ENCODE results near the gene CHMP5.

The CHMP5 gene

DNA sequence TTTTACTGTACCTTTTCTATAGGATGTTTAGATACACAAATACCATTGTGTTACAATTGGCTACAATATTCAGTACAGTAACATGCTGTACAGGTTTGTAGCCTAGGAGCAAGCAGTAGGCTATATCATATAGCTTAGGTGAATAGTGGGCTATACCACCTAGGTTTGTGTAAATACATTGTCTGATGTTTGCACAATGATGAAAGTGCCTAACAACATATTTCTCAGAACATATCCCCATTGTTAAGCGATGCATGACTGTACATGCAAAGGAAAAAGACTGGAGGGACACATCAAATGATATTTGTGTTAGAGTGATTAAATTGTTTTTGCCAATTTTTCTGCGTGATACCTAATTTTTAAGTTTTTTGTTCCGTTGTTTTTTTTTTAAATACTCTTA lies 5.3 kb downstream of the CHMP5 start:
- H4K12ac ChIP-seq (ENCODE audit: low read depth, low read length): no peak overlapping the region
- no peak overlapping the region for H3K9ac ChIP-seq (ENCODE audit: low read length)
- H2BK5ac ChIP-seq (ENCODE audit: low read depth, low read length, poor library complexity): no peak overlapping the region
- no peak overlapping the region for H4K91ac ChIP-seq (ENCODE audit: low read depth, low read length)
- no peak overlapping the region for H3K14ac ChIP-seq (ENCODE audit: low read length)
- H3K79me2 ChIP-seq (ENCODE audit: control insufficient read depth, insufficient read depth, low read length, poor library complexity): peaks cover 2% of the 10 kb centered on the region
- peaks cover 4 to 5% of the 10 kb centered on the region in 2 experiments for H3K4me1 ChIP-seq (ENCODE audit: control insufficient read depth in 1 of 2, insufficient read depth in 2 of 2, low read length in 2 of 2)
- H3K18ac ChIP-seq (ENCODE audit: low read length): no peak overlapping the region
- no peak overlapping the region for H2AK5ac ChIP-seq (ENCODE audit: low read length)
- H2AFZ ChIP-seq (ENCODE audit: insufficient read depth, low read length, poor library complexity): no peak overlapping the region
- no peak overlapping the region for H3K23ac ChIP-seq (ENCODE audit: low read length)
- WGBS (ENCODE audit: extremely low coverage, insufficient coverage, insufficient read length): no CpG with 5 or more reads among the region's 3 CpGs
- no peak overlapping the region for H3K27ac ChIP-seq (ENCODE audit: low read depth, low read length)
- H3K9me3 ChIP-seq (ENCODE audit: insufficient read depth, low read depth, low read length): peaks cover 1% of the 10 kb centered on the region
- H2BK120ac ChIP-seq (ENCODE audit: insufficient read depth, low read length, poor library complexity): no peak overlapping the region
- H3K4me2 ChIP-seq (ENCODE audit: low read length): no peak overlapping the region
- no peak overlapping the region for H2BK12ac ChIP-seq (ENCODE audit: low read length)
- H3K4me3 ChIP-seq (ENCODE audit: low read depth, low read length): no peak overlapping the region
- no peak overlapping the region for H4K8ac ChIP-seq (ENCODE audit: low read depth, low read length)
- DNase-seq: no peak
- H3K79me1 ChIP-seq (ENCODE audit: low read length): peaks cover 2% of the 10 kb centered on the region
- no peaks in the 10 kb centered on the region for H3K27me3 ChIP-seq (ENCODE audit: insufficient read depth, low read length)
- H3K36me3 ChIP-seq (ENCODE audit: control insufficient read depth in 1 of 2, insufficient read depth in 2 of 2, low read length in 2 of 2): peaks cover 16 to 20% of the 10 kb centered on the region in 2 experiments
- H3K4ac ChIP-seq (ENCODE audit: low read depth, low read length): no peak overlapping the region

DNA sequence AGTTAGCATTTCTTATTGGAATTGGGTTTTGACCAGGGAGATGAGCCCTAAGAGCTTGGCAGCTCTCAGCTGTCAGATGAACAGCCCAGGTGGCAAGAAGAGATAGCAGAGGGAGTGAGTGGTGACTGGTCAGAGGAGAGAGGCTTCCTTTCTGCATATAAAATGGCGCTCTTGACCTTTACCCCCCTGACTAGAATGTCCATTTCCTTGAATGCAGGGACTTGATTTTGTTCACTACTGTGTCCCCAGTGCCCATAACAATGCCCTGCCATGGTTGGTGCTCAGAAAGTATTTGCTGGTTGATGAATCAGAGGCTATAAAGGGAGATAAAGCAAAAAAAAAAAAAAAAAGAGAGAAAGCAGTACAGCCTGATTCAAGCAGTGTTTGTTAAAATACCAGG lies 7.2 kb downstream of the CHMP5 start:
- no peak overlapping the region for H2BK12ac ChIP-seq (ENCODE audit: low read length)
- H3K79me1 ChIP-seq (ENCODE audit: low read length): no peaks in the 10 kb centered on the region
- no peak overlapping the region for H3K18ac ChIP-seq (ENCODE audit: low read length)
- no peak for DNase-seq
- no peak overlapping the region for H4K8ac ChIP-seq (ENCODE audit: low read depth, low read length)
- H2AFZ ChIP-seq (ENCODE audit: insufficient read depth, low read length, poor library complexity): no peak overlapping the region
- H3K9me3 ChIP-seq (ENCODE audit: insufficient read depth, low read depth, low read length): no peaks in the 10 kb centered on the region
- H2BK120ac ChIP-seq (ENCODE audit: insufficient read depth, low read length, poor library complexity): no peak overlapping the region
- no peak overlapping the region for H4K12ac ChIP-seq (ENCODE audit: low read depth, low read length)
- H3K4ac ChIP-seq (ENCODE audit: low read depth, low read length): no peak overlapping the region
- no peaks in the 10 kb centered on the region for H3K27me3 ChIP-seq (ENCODE audit: insufficient read depth, low read length)
- no peak overlapping the region for H3K27ac ChIP-seq (ENCODE audit: low read depth, low read length)
- H3K4me1 ChIP-seq (ENCODE audit: control insufficient read depth in 1 of 2, insufficient read depth in 2 of 2, low read length in 2 of 2): no peaks in the 10 kb centered on the region
- no peak overlapping the region for H3K9ac ChIP-seq (ENCODE audit: low read length)
- H3K36me3 ChIP-seq (ENCODE audit: control insufficient read depth in 1 of 2, insufficient read depth in 2 of 2, low read length in 2 of 2): peaks cover 22 to 28% of the 10 kb centered on the region in 2 experiments
- H2BK5ac ChIP-seq (ENCODE audit: low read depth, low read length, poor library complexity): no peak overlapping the region
- H3K14ac ChIP-seq (ENCODE audit: low read length): no peak overlapping the region
- H2AK5ac ChIP-seq (ENCODE audit: low read length): no peak overlapping the region
- H3K23ac ChIP-seq (ENCODE audit: low read length): no peak overlapping the region
- WGBS (ENCODE audit: extremely low coverage, insufficient coverage, insufficient read length): no CpG with 5 or more reads among the region's 1 CpG
- no peak overlapping the region for H4K91ac ChIP-seq (ENCODE audit: low read depth, low read length)
- no peak overlapping the region for H3K4me3 ChIP-seq (ENCODE audit: low read depth, low read length)
- no peak overlapping the region for H3K4me2 ChIP-seq (ENCODE audit: low read length)
- no peaks in the 10 kb centered on the region for H3K79me2 ChIP-seq (ENCODE audit: control insufficient read depth, insufficient read depth, low read length, poor library complexity)

DNA sequence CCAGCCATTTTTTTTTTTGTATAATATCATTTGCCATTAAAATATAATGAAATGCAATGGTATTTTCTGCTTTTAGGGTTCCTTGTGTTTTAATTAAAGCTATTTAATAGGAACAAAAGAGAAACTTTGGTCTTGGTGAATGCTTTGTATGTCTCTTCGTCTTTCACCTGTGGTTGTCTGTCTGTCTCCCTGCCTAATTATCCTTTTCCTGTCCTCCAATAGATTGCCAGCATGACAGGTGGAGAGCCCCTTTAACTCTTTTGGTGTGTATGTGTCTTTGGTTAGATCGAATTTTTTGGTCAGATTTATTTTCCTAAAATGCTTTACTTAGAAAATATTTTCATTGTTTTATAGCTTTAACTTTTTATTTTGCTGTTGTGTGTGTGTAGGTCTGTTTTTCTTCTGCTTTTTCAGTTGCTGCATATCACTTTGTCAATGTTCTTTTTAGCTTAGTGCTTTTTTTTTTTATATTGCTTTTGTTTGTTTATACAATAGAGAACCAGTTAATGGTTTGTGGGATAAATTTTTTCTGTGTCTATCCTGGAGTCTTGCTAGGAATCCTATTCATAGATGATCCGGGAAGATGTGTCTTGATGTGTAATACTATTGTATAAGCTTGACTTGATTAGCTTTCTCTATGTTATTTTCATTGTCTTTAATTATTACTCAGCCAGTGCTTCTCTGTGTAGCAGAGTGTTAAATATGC lies 8.6 kb downstream of the CHMP5 start:
- H3K9ac ChIP-seq (ENCODE audit: low read length): no peak overlapping the region
- no peak overlapping the region for H4K91ac ChIP-seq (ENCODE audit: low read depth, low read length)
- no CpG with 5 or more reads among the region's 3 CpGs for WGBS (ENCODE audit: extremely low coverage, insufficient coverage, insufficient read length)
- H4K8ac ChIP-seq (ENCODE audit: low read depth, low read length): no peak overlapping the region
- no peaks in the 10 kb centered on the region for H3K4me1 ChIP-seq (ENCODE audit: control insufficient read depth in 1 of 2, insufficient read depth in 2 of 2, low read length in 2 of 2)
- H3K79me2 ChIP-seq (ENCODE audit: control insufficient read depth, insufficient read depth, low read length, poor library complexity): no peaks in the 10 kb centered on the region
- no peak overlapping the region for H3K18ac ChIP-seq (ENCODE audit: low read length)
- no peak overlapping the region for H4K12ac ChIP-seq (ENCODE audit: low read depth, low read length)
- H3K14ac ChIP-seq (ENCODE audit: low read length): no peak overlapping the region
- DNase-seq: no peak
- no peak overlapping the region for H2AFZ ChIP-seq (ENCODE audit: insufficient read depth, low read length, poor library complexity)
- no peaks in the 10 kb centered on the region for H3K9me3 ChIP-seq (ENCODE audit: insufficient read depth, low read depth, low read length)
- H3K36me3 ChIP-seq (ENCODE audit: control insufficient read depth in 1 of 2, insufficient read depth in 2 of 2, low read length in 2 of 2): peaks cover 22 to 40% of the 10 kb centered on the region in 2 experiments
- no peak overlapping the region for H2BK12ac ChIP-seq (ENCODE audit: low read length)
- H2AK5ac ChIP-seq (ENCODE audit: low read length): no peak overlapping the region
- no peak overlapping the region for H2BK120ac ChIP-seq (ENCODE audit: insufficient read depth, low read length, poor library complexity)
- H3K27ac ChIP-seq (ENCODE audit: low read depth, low read length): no peak overlapping the region
- H3K27me3 ChIP-seq (ENCODE audit: insufficient read depth, low read length): no peaks in the 10 kb centered on the region
- H3K4ac ChIP-seq (ENCODE audit: low read depth, low read length): no peak overlapping the region
- H3K4me3 ChIP-seq (ENCODE audit: low read depth, low read length): no peak overlapping the region
- H2BK5ac ChIP-seq (ENCODE audit: low read depth, low read length, poor library complexity): no peak overlapping the region
- no peak overlapping the region for H3K23ac ChIP-seq (ENCODE audit: low read length)
- no peaks in the 10 kb centered on the region for H3K79me1 ChIP-seq (ENCODE audit: low read length)
- no peak overlapping the region for H3K4me2 ChIP-seq (ENCODE audit: low read length)

DNA sequence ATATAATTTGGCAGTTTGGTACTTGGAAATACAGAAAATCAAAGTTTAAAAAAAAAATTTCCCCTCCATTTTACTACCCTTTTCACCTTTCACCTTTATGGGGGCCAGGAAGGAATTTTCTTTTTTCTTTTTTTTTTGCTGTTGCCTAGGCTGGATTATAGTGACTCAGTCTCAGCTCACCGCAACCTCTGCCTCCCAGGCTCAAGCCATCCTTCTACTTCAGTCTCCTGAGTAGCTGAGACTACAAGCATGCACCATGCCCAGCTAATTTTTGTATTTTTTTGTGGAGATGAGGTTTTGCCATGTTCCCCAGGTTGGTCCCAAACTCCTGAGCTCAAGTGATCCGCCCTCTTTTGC lies 9.1 kb downstream of the CHMP5 start:
- no CpG with 5 or more reads among the region's 2 CpGs for WGBS (ENCODE audit: extremely low coverage, insufficient coverage, insufficient read length)
- no peaks in the 10 kb centered on the region for H3K4me1 ChIP-seq (ENCODE audit: control insufficient read depth in 1 of 2, insufficient read depth in 2 of 2, low read length in 2 of 2)
- H3K27me3 ChIP-seq (ENCODE audit: insufficient read depth, low read length): no peaks in the 10 kb centered on the region
- H3K4ac ChIP-seq (ENCODE audit: low read depth, low read length): no peak overlapping the region
- H3K18ac ChIP-seq (ENCODE audit: low read length): no peak overlapping the region
- H2BK12ac ChIP-seq (ENCODE audit: low read length): no peak overlapping the region
- H3K4me2 ChIP-seq (ENCODE audit: low read length): no peak overlapping the region
- peaks cover 25 to 42% of the 10 kb centered on the region in 2 experiments for H3K36me3 ChIP-seq (ENCODE audit: control insufficient read depth in 1 of 2, insufficient read depth in 2 of 2, low read length in 2 of 2)
- H2BK5ac ChIP-seq (ENCODE audit: low read depth, low read length, poor library complexity): no peak overlapping the region
- no peak for DNase-seq
- no peak overlapping the region for H3K4me3 ChIP-seq (ENCODE audit: low read depth, low read length)
- H4K91ac ChIP-seq (ENCODE audit: low read depth, low read length): no peak overlapping the region
- no peaks in the 10 kb centered on the region for H3K79me1 ChIP-seq (ENCODE audit: low read length)
- no peak overlapping the region for H2AFZ ChIP-seq (ENCODE audit: insufficient read depth, low read length, poor library complexity)
- H3K9ac ChIP-seq (ENCODE audit: low read length): no peak overlapping the region
- H3K14ac ChIP-seq (ENCODE audit: low read length): no peak overlapping the region
- no peak overlapping the region for H2AK5ac ChIP-seq (ENCODE audit: low read length)
- no peak overlapping the region for H4K12ac ChIP-seq (ENCODE audit: low read depth, low read length)
- no peak overlapping the region for H4K8ac ChIP-seq (ENCODE audit: low read depth, low read length)
- no peak overlapping the region for H2BK120ac ChIP-seq (ENCODE audit: insufficient read depth, low read length, poor library complexity)
- H3K9me3 ChIP-seq (ENCODE audit: insufficient read depth, low read depth, low read length): no peaks in the 10 kb centered on the region
- H3K27ac ChIP-seq (ENCODE audit: low read depth, low read length): no peak overlapping the region
- H3K23ac ChIP-seq (ENCODE audit: low read length): no peak overlapping the region
- no peaks in the 10 kb centered on the region for H3K79me2 ChIP-seq (ENCODE audit: control insufficient read depth, insufficient read depth, low read length, poor library complexity)
